HepG2 (cell line): ENCODE results near the gene CRMP1. TPM values are rescaled to one million over a fixed set of nuclear protein-coding genes. Genes with fewer than 3 reads are reported as not detected.
A peak's percentile ranks its signal among the peaks of the same experiment; 100 is the strongest.
"Not testable (repeated sequence)": the region's sequence is repeated elsewhere in the genome, so short reads cannot be mapped to it uniquely, and the experiment has no call there.

Experiments
- ATAC-seq: fragments of 200-7000 bp; cut with Tn5 transposase; 3 replicates; pipeline ENCODE4 v1.9.1; 2020; ENCODE audit warnings: mild to moderate bottlenecking, moderate library complexity
- BruUV-seq: library from RNA; stranded (reverse); fragments of 400-500 nt; replicated peaks from 2 replicates; lab custom pipeline; 2021; lab: Mats Ljungman, UMichigan
- CTCF ChIA-PET: fragments of 300-600 bp; formaldehyde crosslinking; extraction: SDS; loops from one replicate; lab custom pipeline; 2021; ENCODE audit warnings: low total read pairs, inconsistent platforms, low intra/inter-chr PET ratio; lab: Yijun Ruan, JAX
- POLR2A ChIA-PET: fragments of 350-600 bp; sonication (Branson Sonifier 250); formaldehyde crosslinking; loops from one replicate; lab custom pipeline; 2020; ENCODE audit warnings: antibody characterized with exemption, inconsistent platforms; lab: Yijun Ruan, JAX
- DNase-seq: peaks from one replicate; pipeline ENCODE4 v3.0.0-alpha.2; 2015; ENCODE audit warnings: low spot score
- FAIRE-seq: peaks from 3 replicates; lab custom pipeline; 2011; peaks lifted over from hg19 to GRCh38; lab: Jason Lieb, UNC
- H2AFZ ChIP-seq: one replicate; pipeline ENCODE4 v1.6.1; 2011; ENCODE audit warnings: low read length, inconsistent platforms
- H3K27ac ChIP-seq: fragments of 300-600 bp; 3 replicates; pipeline ENCODE4 v1.8.0; 2011; ENCODE audit warnings: mixed run types, mild to moderate bottlenecking, mixed read lengths, low read length, inconsistent platforms; ENCODE audit not compliant: insufficient read depth; ENCODE audit errors: extremely low read length
- H3K27me3 ChIP-seq, 2 experiments: fragments of 200-600 bp in 1 of 2; 2 replicates in 1 of 2; 3 replicates in 1 of 2; pipeline versions ENCODE4 v1.6.0 to v1.8.0; 2011; ENCODE audit warnings: low read length in 2 of 2, mild to moderate bottlenecking in 2 of 2, moderate library complexity in 2 of 2, inconsistent platforms in 1 of 2; ENCODE audit not compliant: insufficient read depth in 2 of 2, control insufficient read depth in 1 of 2
- H3K36me3 ChIP-seq, 2 experiments: fragments of 200-600 bp in 1 of 2; replicated peaks in 1 of 2; 2 replicates in 1 of 2; 3 replicates in 1 of 2; pipeline versions ENCODE4 v1.5.1 to v1.8.0; 2011; ENCODE audit warnings: low read length in 2 of 2, inconsistent platforms in 1 of 2; ENCODE audit not compliant: insufficient read depth in 2 of 2, control insufficient read depth in 1 of 2
- H3K4me1 ChIP-seq: 2 replicates; pipeline ENCODE4 v1.5.1; 2012; ENCODE audit warnings: low read length, inconsistent platforms; ENCODE audit not compliant: insufficient read depth
- H3K4me2 ChIP-seq: 2 replicates; pipeline ENCODE4 v1.6.0; 2011; ENCODE audit warnings: low read depth, low read length, inconsistent platforms
- H3K4me3 ChIP-seq, 3 experiments: fragments of 200-600 bp in 1 of 3; sonication (generic), shearing (Covaris generic) in 1 of 3; replicated peaks in 1 of 3; 2 replicates each; pipeline ENCODE4 v1.5.1; 2011 to 2016; ENCODE audit warnings: low read length in 3 of 3, inconsistent platforms in 2 of 3, low read depth in 2 of 3, mild to moderate bottlenecking in 2 of 3, control low read depth in 1 of 3, mixed read lengths in 1 of 3; ENCODE audit not compliant: insufficient read depth in 1 of 3
- H3K79me2 ChIP-seq: one replicate; pipeline ENCODE4 v1.6.1; 2011; ENCODE audit warnings: low read length, inconsistent platforms; ENCODE audit not compliant: insufficient read depth
- H3K9ac ChIP-seq: 2 replicates; pipeline ENCODE4 v1.6.0; 2011; ENCODE audit warnings: mild to moderate bottlenecking, low read depth, low read length, inconsistent platforms; ENCODE audit not compliant: insufficient read depth
- H3K9me3 ChIP-seq: 2 replicates; pipeline ENCODE4 v1.5.1; 2012; ENCODE audit warnings: mild to moderate bottlenecking, low read length
- H4K20me1 ChIP-seq: 2 replicates; pipeline ENCODE4 v1.6.0; 2011; ENCODE audit warnings: inconsistent platforms, mild to moderate bottlenecking, low read length, moderate library complexity; ENCODE audit not compliant: insufficient read depth
- ATF7 ChIP-seq, 2 experiments: fragments of 450-650 bp in 1 of 2; sonication (generic) in 1 of 2; formaldehyde crosslinking in 1 of 2; IDR thresholded peaks; 2 replicates each; pipeline versions ENCODE4 v1.4.0 to v1.6.1; 2016 to 2020; ENCODE audit warnings: antibody characterized with exemption in 1 of 2, mild to moderate bottlenecking in 1 of 2, missing genetic modification reagents in 1 of 2
- CREB1 ChIP-seq, 2 experiments: fragments of 450-650 bp in 1 of 2; IDR thresholded peaks; 2 replicates each; pipeline ENCODE4 v1.6.1; 2016 to 2017; ENCODE audit warnings: control low read depth in 1 of 2, mild to moderate bottlenecking in 1 of 2, missing compliant biosample characterization in 1 of 2, missing genetic modification characterization in 1 of 2
- KAT7 ChIP-seq: IDR thresholded peaks from 2 replicates; pipeline ENCODE4 v1.6.1; 2018; ENCODE audit warnings: borderline replicate concordance, missing compliant biosample characterization
- ZNF558 ChIP-seq: sonication (generic); formaldehyde crosslinking; IDR thresholded peaks from 2 replicates; pipeline ENCODE4 v1.9.0; 2022; ENCODE audit warnings: mild to moderate bottlenecking, missing genetic modification reagents, borderline replicate concordance
- WGBS: methylation state at CpG from one replicate; pipeline ENCODE4 v1.1.6; 2017; ENCODE audit warnings: low lambda C conversion rate; 5-methylcytosine and 5-hydroxymethylcytosine counted together
- in situ Hi-C: cut with HindIII; loops from 2 replicates; pipeline ENCODE4 v1.10.0; 2017; ENCODE audit warnings: low pct_unique_long_range_greater_than_20kb; ENCODE audit not compliant: extremely low pct_ligation_motif_present
- intact Hi-C: fragments of 100-400 bp; cut with micrococcal nuclease; formaldehyde crosslinking; loops from one replicate; pipeline ENCODE4 v1.10.0; 2022; ENCODE audit not compliant: unreplicated experiment
- polyA plus RNA-seq, 8 experiments: library from polyadenylated mRNA; depleted of rRNA in 3 of 8; stranded (reverse) in 7 of 8; unstranded in 1 of 8; fragments of >200 nt; fragmentation: Illumina TruSeq in 4 of 8; extraction: Trizol in 4 of 8; gene quantifications; 2 replicates each; pipeline versions ENCODE4 v1.2.1 to v1.2.3, GENCODE V29; 2011 to 2016; ENCODE audit warnings: low read depth in 4 of 8, missing spikeins in 1 of 8, mixed read lengths in 1 of 8; ENCODE audit not compliant: insufficient read depth in 1 of 8
- total RNA-seq, 5 experiments: library from RNA; depleted of rRNA; stranded (reverse); fragments of >200 nt; fragmentation: Illumina TruSeq; extraction: Trizol; gene quantifications; 2 replicates each; pipeline ENCODE4 v1.2.3, GENCODE V29; 2016; ENCODE audit warnings: low read depth in 1 of 5
- TF ChIP-seq, protein P1 (sequence below): fragments of 450-650 bp; IDR thresholded peaks from 2 replicates; pipeline ENCODE4 v1.6.1; 2017

CRMP1 gene
- total and polyA plus RNA-seq, 2 of the 13 experiments (the other 11 are each of a cell fraction or from before 2014, with no cell fraction given): not detected

DNA sequence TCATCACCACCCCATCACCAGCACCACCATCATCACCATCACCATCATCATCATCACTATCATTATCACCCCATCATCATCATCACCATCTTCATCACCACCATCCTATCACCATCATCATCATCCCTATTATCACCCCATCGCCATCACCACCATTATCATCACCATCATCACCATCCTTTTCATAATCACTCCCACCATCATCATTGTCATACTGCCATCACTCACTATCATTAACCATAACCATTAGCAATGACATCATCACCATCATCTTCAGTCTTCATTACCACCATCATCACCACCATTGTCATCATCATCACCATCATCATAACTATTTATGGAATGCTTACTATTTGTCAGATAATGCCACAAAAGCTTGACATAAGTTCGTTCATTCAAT lies 35.7 kb downstream of the CRMP1 start (continued):
- TF ChIP-seq ZNF558 (CRISPR knock-in tag): no peak
- TF ChIP-seq KAT7 (CRISPR knock-in tag): no peak
- TF ChIP-seq, protein P1, sequence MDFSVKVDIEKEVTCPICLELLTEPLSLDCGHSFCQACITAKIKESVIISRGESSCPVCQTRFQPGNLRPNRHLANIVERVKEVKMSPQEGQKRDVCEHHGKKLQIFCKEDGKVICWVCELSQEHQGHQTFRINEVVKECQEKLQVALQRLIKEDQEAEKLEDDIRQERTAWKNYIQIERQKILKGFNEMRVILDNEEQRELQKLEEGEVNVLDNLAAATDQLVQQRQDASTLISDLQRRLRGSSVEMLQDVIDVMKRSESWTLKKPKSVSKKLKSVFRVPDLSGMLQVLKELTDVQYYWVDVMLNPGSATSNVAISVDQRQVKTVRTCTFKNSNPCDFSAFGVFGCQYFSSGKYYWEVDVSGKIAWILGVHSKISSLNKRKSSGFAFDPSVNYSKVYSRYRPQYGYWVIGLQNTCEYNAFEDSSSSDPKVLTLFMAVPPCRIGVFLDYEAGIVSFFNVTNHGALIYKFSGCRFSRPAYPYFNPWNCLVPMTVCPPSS: 0 out of 2 replicates have a peak, but pooled peaks have one; percentile 55

DNA sequence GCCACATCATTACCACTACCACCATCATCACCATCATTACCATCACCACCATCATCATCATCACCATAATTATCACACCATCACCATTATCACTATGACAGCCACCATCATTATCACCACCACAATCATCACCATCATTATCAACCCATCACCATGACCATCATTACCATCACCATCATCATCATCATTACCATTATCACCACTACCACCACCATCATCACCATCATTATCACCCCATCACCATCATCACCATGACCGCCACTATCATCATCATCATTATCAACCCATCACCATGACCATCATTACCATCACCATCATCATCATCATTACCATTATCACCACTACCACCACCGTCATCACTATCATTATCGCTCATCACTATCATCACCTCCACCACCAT lies 36.5 kb downstream of the CRMP1 start:
- H3K36me3 ChIP-seq; in situ Hi-C loops; FAIRE-seq; POLR2A ChIA-PET; BruUV-seq; H3K9ac ChIP-seq; H2AFZ ChIP-seq; H4K20me1 ChIP-seq; H3K4me2 ChIP-seq; H3K9me3 ChIP-seq; intact Hi-C loops; CTCF ChIA-PET; H3K79me2 ChIP-seq; H3K4me3 ChIP-seq; ATAC-seq; H3K27me3 ChIP-seq; DNase-seq; H3K27ac ChIP-seq; H3K4me1 ChIP-seq; TF ChIP-seq ATF7, CREB1 (CRISPR knock-in tag; IDR thresholded peaks at IDR 0.05): not testable (repeated sequence)
- peak; percentile 40; the same call in 1 of the 2 replicates for TF ChIP-seq ATF7 (IDR thresholded peaks at IDR 0.05)
- TF ChIP-seq CREB1 (IDR thresholded peaks at IDR 0.05): peak; percentile 96
- TF ChIP-seq, protein P1: peak; percentile 88; the same call in 1 of the 2 replicates
- WGBS: 65% methylated on average over 3 of the region's 3 CpGs
